T follicular helper cell (primary cell): ENCODE results near the gene CLIP1.
"Not testable (repeated sequence)": the region's sequence is repeated elsewhere in the genome, so short reads cannot be mapped to it uniquely, and the experiment has no call there.

Experiments used
- DNase-seq: peaks from one replicate; pipeline ENCODE4 v3.0.0-alpha.2; 2020; ENCODE audit warnings: low read depth

Gene CLIP1

DNA sequence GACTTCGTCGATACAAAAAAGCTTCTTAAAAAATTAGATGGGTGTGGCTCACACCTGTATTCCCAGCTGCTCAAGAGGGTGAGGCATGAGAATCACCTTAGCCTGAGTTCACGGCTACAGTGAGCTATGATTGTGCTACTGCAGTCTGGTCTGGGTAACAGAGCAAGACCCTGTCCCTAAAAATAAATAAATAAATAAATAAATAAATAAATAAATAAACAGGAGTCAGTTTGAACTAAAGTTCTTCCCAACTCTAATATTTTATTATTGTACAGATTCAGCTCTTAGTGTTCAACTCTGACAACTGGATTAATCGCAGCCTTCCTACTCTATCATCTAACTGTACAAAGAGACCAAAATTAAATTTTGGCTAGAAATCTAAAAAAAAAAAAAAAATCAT is 12.7 kb upstream of the CLIP1 start:
- DNase-seq = no peak

DNA sequence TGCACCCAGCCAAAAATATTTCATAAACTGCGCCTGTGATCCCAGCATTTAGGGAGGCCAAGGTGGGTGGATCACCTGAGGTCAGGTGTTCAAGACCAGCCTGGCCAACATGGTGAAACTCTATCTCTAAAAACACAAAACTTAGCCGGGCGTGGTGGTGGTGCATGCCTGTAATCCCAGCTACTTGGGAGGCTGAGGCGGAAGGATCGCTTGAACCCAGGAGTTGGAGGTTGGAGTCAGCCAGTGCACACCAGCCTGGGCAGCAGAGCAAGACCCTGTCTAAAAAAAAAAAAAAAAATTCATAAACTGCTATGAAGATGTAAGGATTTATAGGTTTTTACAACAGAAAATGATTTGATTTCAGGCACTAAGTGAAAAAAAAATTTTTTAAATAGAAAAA is 6.6 kb upstream of the CLIP1 start:
- not testable (repeated sequence) for DNase-seq

DNA sequence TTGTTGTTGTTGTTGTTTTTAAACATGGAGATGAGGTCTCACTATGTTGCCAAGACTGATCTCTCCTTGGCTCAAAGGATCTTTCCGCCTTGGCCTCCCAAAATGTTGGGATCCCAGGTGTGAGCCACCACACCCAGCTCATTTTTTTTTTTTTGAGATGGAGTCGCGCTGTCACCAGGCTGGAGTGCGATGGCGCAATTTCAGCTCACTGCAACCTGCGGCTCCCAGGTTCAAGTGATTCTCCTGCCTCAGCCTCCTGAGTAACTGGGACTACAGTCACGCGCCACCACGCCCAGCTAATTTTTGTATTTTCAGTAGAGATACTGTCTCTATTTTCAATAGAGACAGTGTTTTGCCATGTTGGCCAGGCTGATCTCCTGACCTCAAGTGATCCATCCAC is 4.9 kb upstream of the CLIP1 start:
- DNase-seq = no peak

DNA sequence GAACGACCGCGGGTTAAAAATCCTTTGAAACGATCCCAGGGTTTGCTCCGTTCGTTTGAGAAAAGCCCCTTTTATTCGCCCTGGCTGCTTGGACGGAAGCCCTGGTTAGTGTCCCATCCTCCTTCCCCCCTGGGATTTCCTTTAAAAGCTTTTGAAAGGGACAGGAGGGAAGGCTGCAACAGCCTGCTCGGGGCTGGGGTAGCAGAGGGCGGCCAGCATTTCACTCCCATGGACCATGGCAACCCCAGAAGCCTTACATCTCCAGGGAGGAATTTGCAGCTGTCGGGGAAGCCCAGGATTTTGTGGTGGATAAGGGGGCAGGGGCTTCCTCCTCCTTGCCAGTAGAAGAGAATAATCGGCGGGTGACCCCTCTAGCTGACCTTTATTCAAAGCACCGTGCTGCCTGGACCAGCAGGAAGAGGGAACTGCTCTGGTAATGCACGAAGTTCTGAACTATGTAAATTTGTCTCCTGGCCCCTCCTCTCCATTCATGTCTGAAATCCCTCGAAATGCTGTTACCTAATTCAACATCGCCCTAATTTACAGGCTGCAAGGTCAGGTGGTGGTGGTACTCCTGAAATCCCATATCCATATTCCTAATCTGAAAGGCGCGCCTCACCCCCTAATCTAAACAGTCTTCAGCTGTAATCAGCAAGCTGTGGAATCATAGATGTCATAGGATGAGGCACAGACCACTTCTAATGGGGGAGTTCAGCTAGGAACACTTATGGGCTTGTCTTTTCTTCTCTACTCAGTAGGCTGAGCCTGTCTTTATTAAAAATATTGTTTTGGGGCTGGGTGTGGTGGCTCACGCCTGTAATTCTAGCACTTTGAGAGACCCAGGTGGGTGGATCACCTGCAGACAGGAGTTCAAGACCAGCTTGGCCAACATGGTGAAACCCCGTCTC is 1.0 kb upstream of the CLIP1 start:
- DNase-seq = no peak

DNA sequence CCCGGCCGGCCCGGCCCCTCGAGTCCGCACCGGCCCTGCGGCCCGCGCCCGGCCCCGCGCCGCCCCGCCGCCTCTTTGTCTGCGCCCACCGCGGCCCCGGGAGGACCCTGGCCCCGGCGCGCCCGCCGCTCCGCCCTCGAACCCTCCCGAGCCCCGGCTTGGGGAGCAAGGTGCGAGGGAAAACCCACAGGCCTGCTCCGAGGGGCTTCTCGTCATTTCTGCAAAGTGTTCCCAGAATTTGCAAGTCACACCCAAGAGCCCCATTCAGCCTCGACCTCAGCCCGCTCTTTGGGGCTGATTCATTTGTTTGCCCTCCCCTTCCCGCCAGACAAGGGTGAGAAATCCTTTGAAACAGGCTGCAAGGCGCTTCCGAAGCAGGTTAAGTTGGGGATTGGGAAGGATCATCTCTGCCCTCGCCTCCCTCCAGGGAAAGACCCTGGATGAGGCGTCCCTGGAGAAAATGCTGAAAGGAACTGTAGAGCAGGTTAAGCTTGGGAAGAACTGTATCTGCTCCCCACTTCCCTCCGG is 325 bp upstream of the CLIP1 start:
- DNase-seq = peak; percentile 6

DNA sequence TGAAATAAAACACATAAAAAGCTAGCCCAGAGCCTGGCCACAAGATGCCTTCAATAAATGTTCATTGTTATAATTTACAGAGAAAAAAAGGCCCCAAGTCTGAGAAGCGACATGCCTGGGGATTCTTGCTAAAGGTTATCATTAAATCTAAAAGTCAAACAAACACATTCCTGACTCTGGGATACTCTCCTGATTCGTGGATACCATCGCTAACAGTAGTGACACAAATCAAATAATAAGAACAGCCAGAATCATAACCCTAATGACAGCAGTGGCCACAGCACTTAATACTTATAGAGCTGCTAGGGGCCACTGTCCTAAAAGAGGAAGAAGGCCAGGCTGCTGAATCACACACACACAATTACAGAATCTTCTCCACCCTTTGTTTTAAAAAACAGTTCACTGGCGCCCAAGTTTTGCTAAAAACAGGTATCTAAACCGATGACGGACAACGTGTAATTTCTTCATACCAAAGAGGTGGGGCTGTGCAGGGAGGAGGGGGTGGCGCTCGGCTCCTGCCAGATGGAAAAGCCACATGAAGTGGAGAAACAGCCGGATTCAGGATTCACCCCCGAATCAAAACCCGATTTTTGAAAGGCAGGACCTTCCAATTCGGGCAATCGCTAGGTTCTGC is 1.2 kb downstream of the CLIP1 start:
- no peak for DNase-seq

DNA sequence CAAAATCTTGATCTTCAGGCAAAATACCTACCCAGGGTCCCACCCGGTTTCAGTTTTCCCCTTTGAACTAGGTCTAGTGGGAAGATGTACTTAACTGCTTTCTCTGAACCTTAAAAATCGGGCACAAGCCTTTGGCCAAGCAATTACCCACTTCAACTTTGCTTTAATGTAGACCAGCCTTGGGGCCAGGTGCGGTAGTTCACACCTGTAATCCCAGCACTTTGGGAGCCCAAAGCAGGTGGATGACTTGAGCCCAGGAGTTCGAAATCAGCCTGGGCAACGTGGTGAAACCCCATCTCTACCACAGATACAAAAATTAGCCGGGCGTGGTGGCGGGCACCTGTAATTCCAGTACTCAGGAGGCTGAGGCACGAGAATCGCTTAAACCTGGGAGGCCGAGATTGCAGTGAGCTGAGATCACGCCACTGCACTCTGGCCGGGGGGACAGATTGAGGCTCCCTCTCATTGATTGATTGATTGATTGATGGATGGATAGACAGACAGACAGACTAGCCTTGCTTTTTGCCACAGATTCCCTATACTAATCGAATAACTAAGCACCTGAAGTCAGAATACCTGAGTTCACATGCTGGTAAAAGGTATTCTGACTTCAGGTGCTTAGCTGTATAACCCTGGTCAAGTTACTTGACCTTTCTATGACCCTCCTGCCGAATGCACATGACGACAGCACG is 1.9 kb downstream of the CLIP1 start:
- DNase-seq = no peak

DNA sequence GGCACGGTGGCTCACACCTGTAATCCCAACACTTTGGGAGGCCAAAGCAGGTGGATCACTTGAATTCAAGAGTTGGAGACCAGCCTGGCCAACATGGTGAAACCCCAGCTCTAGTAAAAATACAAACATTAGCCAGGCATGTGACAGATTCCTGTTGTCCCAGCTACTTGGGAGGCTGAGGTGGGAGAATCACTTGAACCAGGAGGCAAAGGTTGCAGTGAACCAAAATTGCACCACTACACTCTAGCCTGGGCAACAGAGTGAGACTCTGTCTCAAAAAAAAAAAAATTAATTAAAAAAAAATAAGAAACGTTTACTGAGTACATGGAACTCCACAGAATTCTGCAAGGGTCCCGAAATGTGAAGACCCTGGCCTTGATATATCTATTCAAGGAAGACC is 3.4 kb downstream of the CLIP1 start:
- not testable (repeated sequence) for DNase-seq

DNA sequence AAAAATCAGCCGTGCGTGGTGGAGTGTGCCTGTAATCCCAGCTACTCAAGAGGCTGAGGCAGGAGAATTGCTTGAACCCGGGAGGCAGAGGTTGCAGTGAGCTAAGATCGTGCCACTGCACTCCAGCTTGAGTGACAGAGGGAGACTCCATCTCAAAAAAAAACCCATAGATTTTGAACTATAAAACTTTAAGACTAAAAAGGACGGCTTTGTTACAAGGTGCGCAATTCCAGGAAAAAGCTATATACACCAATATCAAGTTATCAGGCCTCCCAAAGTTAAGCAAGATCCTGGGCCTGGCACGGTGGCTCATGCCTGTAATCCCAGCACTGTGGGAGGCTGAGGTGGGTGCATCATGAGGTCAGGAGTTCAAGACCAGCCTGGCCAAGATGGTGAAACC is 6.8 kb downstream of the CLIP1 start:
- DNase-seq = not testable (repeated sequence)

DNA sequence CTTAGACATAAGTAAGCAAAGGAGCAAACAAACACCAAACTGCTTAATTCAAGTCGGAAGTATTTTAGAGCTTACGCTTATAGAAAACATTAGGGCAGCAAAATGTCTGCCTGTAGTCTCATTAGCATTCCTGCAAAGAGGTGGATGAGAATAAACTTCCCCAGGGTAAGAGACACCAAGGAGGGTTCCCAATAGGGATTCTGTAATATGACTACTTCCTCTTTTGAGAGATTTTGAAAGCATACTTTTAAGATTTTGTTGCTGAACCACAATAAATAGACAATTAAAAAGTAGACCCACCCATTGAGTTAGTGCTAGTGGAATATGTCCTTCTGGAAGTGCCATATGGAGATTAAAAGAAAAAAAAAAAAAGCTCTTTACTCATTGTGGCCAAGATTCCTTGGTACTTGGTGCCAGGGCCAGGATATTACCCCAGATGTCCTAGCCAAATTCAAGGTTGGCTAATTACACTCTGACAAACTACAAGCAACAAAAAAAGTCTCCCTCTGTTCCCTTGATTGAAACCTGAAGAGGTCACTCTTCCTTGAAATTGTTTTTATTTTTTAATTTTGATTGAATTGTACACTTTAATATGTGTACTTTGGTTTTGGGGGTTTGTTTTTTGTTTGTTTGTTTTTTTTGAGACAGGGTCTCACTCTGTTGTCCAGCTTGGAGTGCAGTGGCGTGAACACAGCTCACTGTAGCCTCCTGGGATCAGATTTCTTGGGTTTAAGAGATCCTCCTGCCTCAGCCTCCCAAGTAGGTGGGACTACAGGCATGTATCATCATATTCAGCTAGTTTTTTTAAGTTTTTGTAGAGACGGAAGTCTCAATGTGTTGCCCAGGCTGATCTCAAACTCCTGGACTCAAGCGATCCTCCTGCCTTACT is 8.7 kb downstream of the CLIP1 start:
- no peak for DNase-seq

DNA sequence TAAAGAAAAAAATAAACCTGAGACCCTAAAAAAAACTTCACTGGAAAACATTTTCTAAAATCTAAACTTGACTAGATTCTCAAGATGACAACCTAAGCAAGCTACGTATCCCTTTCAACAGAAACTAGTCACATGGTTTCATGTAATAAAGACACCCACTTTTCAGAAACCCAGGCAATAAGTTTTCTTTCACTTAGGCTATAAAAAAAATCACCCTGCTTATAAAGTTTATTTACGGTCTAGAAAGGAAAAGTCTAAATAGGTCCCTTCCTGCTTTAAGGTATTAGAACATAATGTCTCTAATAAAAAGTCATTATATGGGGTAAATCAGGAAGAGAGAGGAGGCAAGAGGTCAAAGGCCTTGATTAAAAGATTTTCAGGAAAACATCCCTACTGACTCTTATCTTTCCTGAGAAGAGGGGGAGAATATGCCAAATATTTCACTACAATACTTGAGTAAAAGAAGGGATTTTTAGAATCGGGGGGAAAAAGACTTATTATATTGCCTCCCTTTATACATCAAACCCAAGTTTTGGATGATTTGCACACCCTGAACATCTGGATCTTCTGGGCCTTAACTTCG is 9.5 kb downstream of the CLIP1 start:
- DNase-seq = no peak

DNA sequence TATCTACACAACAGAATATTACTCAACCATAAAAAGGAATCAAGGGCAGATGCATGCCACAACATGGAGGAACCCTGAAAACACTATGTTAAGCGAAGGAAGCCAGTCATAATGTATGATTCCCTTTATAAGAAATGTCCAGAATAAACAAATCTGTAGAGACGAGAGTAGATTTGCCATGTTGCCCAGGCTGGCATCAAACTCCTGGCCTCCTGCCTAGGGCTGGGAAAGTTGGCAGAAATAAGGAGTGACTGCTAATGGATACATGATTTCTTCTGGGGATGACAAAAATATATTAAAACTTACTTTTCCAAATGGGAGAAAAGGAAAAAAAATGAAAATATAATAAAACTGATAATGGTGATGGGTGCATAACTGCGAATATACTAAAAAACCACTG is 10.9 kb downstream of the CLIP1 start:
- no peak for DNase-seq

DNA sequence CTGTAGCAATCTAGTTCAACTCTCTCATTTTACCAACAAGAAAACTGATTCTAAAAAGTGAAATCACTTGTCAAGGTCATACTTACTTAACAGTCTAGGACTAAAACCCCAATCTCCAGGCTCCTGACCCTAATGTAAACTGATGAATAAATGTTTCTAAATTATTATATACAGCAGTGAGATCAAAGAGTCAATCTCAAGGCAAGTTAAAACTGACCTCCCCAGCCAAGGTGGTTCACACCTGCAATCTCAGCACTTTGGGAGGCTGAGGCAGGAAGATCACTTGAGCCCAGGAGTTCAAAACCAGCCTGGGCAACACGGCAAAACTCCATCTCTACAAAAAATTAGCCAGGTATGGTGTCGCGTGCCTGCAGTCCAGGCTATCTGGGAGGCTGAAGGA is 15.3 kb downstream of the CLIP1 start:
- no peak for DNase-seq

DNA sequence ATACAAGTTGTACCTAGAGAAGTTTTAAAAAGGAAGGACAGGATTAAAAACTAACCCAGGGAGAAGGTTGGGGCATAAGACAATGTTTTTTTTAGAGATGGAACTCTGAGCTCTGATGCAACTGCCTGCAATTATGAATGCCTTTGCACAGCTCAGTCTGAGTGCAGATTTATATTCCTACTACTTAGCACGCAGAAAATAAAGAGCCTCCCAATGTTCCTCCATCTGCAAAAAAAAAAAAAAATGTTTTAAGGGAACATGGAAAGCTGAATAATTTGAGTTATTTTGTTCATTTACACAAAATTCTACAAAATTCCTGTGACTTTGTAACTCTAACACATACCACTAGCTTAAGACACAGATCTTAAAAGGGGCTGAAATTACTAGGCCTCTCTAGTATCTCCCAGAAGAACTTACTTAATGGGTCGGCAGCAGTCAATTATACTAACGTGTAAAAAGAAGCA is 15.7 kb downstream of the CLIP1 start:
- DNase-seq = no peak

DNA sequence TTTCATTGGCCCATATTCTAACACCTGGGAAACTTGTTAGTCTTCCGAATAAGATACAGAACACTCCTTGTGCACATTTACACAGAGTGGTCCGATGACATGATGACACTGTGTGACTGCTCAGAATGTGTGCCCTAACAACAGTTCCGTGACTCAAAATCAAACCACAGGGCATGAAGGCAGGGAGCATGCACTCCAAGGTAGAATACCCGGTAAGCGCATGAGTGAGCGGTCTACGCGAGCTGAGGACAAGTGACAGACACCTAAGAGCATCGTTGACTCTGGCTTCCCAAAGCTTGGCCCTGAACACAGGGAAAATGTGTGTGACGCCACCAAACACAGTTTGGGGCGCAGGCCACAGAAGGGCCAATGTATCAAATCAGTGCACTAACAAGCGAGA is 18.6 kb downstream of the CLIP1 start:
- DNase-seq = no peak

DNA sequence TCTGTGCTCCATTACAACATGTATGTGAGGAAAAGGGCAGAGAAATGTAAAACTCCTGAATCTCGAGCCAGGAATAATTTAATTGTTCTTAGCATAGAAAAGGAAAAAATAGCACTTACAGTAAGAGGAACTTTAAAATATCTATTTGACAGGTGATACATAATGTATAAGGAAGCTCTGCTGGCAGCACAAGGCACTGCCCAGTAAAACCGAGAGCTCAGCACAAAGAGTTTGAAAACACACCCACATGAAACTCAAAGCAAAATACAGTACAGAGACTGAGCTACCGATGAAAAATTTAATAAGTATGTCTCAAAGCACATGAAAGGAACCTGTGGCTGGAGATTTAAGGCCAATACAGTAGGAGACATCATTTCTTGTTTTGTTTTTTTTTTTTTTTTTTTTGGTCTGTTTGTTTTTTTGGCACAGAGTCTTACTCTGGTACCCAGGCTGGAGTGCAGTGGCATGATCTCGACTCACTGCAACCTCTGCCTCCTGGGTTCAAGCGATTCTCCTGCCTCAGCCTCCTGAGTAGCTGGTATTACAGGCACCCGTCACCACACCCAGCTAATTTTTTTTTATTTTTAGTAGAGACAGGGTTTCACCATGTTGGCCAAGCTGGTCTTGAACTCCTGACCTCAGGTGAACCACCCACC is 19.2 kb downstream of the CLIP1 start:
- DNase-seq = no peak

DNA sequence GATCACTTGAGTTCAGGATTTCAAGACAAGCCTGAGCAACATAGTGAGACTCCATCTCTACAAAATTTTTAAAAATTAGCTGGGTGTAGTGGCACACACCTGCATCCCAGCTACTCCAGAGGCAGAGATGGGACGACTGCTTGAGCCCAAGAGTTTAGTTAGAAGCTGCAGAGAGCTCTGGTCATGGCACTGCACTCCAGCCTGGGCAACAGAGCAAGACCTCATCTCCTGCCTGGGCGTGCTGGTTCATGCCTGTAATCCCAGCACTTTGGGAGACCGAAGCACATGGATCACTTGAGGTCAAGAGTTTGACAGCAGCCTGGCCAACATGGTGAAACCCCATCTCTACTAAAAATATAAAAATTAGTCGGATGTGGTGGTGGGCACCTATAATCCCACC is 20.2 kb downstream of the CLIP1 start:
- no peak for DNase-seq

DNA sequence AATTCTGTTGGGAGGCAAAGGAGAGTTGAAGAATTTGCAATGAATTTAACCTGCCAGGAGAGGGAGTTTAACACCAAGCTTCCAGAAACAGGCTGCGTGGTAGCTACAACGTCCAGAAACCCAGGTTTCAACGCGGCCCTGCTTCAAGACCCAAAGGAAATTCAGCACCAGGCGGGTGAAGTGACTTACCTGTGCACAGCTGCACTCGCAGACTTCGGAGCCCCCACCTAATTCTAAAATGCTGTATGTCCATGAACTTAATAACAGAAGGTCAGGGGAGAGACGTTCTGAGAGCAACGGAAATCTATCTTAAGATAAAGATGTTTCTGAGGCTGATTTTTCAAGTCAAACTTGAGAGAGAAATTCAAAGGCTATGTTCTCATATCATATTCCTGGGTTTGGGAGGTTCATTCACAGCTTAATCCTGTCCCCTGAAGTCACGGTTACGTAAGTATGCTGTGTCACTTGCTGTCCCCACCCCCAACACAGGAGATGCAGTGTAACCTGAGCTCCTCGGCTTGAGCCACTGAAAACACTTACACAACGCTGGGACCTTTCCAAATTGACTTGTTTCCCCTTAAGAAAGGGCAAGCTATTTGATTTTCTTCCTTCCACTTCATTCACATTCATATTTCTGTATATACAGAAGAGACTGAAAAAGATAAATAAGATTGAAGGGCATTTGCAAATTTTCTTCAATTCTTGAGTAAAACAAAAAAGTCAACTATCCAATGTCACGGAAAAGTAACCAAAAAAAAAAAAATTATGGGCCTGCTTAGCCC is 22.7 kb downstream of the CLIP1 start:
- peak; percentile 36 for DNase-seq

DNA sequence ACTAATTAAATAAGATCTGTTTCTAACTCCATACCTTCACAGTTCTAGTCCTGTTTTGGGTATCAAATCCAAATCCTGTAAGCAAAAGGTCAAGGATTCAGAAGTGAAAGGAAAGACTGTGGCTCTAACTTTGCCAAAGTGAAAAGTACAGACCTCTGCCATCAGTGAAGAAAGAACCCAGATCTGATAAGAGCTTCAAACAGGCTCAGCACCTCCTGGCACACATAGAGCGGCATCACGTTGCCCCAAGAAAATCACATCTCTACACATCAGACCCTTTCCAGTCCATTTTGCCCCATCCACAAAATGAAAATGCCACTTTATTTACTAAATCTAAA is 23.2 kb downstream of the CLIP1 start:
- no peak for DNase-seq

DNA sequence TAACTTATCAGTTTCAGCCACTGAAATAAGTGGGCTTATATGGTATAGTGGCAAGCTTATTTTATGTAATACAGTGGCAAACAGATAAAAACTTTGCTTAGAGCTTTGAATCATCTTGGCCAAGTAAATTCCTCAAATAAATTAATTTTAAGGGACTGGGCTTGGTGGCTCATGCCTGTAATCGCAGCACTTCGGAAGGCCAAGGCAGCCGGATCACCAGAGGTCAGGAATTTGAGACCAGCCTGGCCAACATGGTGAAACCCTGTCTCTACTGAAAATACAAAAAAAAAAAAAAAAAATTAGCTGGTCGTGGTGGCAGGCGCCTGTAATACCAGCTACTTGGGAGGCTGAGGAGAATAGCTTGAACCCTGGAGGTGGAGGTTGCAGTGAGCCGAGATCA is 24.5 kb downstream of the CLIP1 start:
- not testable (repeated sequence) for DNase-seq
